NOMO-1 treated with DMSO at 0.1 percent for 48 hours (cell line): ENCODE results near the gene TMOD2.

ENCODE experiments used
- DNase-seq: peaks from one replicate; lab custom pipeline; 2025; ENCODE audit not compliant: unreplicated experiment; lab: John Stamatoyannopoulos, UW

The TMOD2 gene

DNA sequence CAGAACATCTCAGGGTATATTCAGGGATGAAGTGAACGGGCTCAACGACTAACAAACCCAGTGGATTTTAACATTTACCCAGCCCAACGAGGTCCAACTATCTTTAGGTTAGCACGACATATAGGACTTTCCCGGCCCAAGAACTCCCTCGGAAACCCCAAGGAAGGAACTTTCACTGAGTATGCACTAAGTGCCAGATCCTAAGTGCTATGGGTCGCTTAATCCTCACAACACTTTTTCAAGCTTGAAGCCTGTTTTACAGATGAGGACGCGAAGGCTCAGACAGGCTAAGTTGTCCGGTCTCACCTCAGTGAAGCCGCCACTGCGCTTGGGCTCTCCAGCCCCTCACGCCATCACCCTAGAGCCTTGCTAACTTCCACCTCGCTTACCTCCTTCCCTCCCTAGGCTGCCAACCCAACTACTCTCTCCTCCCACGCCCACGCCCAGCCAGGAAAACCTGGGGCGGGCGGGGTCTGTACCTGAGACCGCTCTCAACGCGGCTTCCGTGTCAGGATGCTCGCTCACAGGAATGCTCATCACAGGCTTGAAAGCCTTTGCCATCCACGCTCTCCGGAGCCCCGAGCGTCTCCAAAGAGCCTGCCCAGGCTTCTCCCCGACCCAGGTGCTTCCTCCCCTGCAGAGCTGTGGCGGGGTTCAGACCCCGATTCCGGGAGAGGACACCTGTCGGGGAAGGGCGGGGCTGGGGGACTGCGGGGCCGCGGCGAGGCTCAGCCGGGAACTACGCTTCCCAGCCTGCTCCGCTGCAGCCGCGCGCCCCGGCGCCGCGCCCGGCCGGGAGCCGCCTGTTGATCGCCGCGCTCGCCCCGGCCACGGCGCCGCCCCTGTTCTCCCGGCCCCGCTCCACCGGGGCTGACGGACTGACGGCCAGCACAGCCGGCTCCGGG, at the start of gene TMOD2:
Gene TMOD2, plus strand, starts transcription at position 806 of the 905 bp plus-strand sequence. CDS start 14,845 bp downstream, outside the sequence.
- no peak for DNase-seq

DNA sequence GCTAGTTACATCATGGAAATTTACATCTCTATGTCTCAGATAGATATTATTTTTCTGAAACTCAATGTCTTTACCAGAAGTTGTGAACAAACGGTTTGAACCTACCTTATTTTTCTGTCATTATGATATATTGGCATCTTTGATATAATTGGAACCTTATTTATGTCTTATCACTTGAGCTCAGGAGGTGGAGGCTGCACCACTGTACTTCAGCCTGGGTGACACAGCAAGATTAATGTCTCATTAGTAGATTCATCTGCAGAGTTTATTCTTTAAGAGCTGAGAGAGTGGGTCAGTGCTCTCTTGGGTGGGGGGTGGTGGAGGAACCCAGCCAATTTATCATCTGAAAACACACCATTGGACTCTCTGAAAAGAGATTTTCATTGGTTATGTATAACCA, 48.7 kb upstream of the TMOD2 start:
- no peak for DNase-seq

DNA sequence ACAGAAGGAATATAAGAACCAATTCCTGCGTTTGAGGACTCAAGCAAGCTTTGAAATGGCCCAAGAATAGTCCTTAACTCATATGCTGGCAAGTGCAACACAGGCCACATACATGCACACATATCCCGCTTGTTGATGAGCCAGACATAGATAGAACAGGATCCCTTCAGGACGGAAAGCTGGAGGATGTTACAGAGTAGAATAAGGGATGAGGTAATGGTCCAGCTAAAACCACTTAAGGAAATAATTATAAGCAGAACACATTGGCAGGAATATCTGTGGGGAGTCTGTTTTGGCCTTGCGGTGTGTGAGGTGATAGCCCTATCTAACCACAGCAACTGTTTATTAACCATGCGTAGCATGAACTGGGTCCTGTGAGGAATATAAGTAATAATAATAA, 45.1 kb upstream of the TMOD2 start:
- DNase-seq, result no peak

DNA sequence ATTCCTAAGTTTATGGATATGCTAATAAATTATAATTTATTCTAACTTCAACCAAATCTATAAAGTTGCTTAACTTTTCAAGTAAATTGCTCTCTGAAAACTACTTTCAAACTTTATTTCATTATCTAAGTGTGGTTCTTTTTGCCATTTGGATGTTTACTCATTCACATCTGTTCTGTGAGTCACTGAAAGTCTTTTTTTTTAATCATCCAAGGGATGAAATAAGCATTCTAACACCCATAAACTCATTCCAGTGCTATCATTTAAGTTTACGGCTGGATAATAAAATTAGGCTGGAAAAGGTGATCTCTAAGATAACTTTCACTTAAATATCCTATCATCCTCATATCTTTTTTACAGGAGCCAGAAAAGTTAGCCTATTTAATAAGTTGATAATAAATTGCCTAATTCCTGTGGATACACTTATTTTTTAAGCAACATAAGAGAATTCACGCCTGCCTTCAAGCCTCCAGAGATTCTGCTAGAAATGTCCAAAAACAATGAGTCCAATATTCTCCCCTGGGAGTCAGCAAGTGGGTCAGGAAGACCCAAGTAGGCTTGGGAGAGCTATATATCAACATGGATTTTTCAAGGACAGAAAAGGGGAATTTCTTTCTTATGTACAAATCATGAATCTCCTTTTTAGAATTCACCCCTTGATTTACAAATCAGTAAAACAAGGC, 44.3 kb upstream of the TMOD2 start:
- no peak for DNase-seq

DNA sequence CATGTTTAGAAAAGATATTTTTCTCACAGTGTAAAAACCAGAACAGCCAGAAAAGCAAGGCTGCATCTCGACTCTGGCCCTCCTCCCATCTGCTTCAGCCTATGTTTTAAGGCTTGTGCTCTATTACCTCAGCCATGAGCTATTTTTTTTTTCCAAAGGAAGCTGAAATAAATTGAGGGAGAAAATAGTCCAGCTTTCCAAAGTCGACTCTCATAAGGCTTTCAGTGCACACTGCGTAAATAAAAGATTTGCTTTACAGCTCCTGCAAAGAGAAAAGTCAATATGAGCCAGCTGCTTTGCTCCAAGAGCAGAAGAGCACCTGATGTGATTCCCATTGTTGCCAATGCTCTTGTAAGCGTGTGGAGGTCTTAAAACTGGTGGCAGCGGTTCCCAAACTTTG, 43.4 kb upstream of the TMOD2 start:
- DNase-seq, result no peak

DNA sequence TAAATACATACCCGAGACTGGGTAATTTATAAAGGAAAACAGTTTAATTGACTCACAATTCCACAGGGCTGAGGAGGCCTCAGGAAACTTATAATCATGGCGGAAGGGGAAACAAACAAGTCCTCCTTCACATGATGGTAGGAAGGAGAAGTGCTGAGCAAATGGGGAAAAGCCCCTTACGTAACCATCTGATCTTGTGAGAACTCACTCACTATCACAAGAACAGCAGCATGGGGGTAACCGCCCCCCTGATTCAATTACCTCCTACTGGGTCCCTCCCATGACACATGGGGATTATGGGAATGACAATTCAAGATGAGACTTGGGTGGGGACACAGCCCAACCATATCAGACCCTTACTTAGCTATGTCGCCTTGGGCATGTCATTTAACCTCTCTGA, 42.4 kb upstream of the TMOD2 start:
- no peak for DNase-seq

DNA sequence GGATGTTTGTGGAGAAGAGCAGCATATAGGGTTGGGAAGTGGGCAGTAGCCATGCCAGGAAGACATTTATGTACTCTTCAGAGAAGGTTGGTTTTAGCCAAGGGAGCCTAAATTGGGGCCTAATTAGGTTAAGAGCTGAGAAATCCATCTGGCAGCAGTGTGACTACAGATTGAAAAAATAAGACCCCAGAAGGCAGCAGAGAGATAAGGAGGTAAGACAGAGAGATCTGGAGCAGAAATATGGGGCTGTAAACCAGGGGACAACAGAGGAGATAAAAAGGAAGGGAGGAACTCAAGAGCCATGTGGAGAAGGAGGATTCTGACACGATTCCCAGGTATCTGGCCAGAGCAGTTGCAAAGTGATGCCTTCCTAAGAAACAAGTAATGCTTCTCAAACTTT, 37.2 kb upstream of the TMOD2 start:
- no peak for DNase-seq

DNA sequence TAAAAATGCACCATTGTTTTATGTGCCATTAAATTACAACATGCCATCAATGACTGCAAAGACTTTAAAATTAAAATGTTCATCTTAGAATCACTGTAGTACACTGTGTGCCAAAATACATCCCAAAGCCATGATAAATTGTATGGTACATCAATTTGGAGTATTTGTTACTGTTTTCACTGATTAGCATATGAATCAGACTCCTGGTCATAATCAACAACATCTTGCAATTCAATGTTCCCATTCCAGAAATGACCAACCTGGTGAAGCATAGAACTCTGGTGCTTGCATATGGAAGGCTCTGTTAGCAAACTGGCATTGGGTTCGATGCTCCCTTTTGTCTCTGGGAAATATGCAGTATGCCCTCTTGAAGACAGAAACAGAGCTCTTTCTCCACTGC, 36.5 kb upstream of the TMOD2 start:
- no peak for DNase-seq

DNA sequence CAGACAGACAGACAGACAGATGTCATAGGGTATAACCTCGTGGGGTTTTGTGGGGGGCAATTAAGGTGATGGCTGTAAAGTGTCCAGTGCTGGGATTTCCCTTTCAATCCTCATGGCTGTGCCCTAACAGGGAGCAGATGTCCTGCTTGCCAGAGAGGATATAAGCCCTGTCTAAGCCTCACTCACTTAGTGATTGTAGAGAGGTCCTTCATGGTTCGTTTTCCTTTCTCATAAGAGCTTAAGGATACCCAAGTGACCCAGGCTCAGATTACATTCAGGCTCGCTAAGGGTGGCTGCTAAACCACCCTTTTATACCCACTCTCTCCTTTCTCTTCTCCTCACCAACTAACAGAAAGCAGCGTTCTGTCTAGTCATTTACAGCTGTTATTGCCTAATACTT, 33.2 kb upstream of the TMOD2 start:
- DNase-seq, result no peak

DNA sequence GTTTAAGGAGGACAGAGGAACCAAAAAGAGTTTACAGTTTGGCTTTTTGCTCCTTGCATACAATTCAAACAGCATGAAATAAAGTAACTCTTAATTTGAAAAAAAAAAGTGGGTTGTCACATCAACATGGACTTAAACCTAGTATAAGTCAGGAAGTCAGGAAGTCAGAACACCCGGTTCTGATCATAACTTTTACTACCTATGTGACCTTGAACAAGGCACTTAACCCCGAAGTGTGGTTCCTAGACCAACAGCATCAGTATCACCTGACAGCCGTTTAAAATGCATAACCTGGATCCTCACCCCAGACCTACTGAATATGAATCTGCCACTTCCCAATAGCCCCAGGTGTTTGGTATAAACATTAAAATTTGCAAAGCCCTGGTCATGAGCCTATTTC, 32.7 kb upstream of the TMOD2 start:
- no peak for DNase-seq

DNA sequence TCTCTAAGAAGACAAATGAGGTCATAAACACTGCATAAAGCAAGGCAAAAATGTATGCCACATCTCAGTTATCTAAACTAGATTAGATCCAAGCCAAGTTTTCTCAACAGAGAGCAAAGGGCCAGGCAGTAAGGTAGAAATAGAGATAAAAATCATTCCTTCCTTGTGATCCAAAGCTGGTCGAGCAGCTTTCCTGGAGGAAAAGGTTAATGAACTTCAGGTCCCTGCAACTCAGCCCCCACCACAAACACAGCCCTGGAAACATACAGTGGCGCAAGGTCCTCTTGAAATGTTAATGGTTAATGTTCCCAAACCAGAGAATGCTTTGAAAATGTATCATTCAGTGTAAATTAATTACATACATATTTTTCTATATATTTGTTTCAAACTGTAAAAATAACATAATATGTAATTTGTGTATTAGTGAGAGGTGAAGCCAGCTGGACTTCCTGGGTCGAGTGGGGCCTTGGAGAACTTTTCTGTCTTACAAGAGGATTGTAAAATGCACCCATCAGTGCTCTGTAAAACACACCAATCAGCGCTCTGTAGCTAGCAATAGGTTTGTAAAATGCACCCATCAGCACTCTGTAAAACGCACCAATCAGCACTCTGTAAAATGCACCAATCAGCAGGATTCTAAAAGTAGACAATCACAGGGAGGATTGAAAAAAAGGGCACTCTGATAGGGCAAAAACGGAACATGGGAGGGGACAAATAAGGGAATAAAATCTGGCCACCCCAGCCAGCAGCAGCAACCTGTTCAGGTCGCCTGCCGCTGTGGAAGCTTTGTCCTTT, 31.0 kb upstream of the TMOD2 start:
- DNase-seq, result no peak

DNA sequence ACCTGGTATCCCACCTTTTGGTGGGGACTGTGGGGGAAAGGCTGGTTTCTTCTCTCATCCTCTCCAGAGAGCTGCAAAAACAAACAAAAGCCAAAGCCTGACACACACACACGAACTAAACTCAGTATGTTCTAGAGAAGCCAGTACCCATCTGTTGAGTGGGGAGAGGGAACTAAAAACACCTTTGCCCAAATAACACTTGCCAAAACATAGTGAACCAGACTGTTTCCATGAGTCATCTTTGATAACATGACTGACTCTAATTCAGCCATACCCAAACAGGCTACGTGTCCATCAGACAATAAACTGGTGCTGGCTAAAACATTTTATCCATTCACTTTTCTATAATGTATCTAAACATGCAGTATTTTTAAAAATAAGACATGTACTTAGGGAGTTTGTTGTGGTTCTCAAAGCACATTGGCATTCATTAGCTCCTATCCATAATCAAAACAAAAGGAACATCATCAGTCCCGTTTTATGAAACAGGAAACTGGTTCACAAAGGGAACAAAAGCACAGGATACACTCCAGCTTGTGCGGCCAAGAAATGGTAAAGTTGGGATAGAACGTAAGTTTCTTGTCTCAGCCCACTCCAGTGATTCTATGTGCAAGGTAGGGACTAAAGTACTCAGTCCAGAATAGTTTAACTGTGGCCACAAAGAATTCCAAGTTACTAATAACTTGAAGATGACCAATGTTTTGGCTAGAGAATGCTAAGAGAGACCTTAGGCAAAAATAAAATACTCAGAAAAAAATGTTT, 30.0 kb upstream of the TMOD2 start:
- DNase-seq, result no peak

DNA sequence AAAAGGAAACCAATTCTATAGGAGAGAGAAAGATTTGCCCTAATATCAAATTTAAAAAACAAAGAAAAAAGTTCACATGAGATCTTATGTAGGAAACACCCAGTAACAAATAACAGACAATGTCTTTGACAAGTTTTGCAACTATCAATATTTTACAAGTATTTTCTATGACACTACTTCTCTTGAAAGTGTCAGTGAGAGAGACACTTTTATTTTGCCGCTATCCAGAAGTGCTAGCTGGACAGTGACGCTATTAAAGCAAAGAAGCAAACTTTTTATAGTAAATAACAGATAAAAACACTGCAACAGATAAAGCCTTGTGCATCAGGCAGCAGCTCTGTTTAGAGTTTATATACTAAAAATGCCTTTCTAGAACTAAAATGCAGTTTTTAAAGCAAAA, 27.2 kb upstream of the TMOD2 start:
- no peak for DNase-seq

DNA sequence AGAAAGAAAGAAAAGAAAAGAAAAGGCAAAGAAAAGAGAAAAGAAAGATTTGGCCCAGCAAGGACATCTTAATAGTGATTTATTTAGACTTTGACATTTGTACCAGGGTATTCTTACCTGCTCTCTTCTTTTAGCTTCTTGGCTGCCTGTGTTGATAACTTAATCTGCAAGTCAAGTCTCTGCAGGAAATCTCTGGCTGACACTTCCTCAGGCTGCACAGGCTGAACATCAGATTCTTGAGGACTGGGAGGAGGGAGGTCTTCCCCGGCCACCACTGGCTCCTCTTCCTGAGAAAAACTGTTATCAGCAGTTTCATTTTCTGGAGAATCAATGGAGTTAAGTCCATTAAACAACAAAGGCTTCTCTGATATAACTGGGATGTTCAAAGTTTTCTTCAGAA, 26.7 kb upstream of the TMOD2 start:
- DNase-seq, result no peak

DNA sequence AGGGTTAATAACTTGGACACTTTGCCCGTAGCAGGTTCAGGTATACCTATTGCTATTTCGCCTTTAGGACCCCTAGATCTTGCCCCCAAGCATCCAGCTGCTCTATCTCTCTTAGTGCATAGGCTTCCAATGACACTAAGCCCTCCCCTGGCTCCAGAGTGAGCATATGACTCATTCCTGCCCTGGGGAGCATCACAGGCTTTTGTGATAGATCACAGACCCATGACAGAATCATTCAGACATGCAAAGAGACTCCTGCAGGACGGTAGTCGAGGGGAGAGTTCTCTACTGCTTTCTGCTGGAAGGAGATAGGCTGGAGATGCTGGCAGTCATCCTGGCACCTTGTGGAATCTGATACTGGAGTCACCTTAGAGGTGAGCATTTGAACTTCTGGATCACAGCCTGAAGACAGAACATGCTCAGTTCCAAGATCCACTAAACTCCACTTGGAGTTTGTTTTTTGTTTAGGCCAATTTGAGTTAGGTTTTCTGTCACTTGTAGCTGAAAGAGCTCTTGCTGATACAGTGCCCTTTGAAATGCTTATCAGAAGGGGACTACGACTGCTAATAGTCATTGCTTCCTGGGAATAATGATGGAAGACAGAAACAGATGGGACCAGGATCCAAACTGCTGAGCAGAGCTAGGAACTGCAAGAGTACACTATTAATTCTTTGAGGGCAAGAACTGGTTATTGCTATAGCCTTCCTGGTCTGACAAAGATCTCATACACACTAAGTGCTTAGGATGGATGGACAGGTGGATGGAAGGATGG, 24.9 kb upstream of the TMOD2 start:
- no peak for DNase-seq

DNA sequence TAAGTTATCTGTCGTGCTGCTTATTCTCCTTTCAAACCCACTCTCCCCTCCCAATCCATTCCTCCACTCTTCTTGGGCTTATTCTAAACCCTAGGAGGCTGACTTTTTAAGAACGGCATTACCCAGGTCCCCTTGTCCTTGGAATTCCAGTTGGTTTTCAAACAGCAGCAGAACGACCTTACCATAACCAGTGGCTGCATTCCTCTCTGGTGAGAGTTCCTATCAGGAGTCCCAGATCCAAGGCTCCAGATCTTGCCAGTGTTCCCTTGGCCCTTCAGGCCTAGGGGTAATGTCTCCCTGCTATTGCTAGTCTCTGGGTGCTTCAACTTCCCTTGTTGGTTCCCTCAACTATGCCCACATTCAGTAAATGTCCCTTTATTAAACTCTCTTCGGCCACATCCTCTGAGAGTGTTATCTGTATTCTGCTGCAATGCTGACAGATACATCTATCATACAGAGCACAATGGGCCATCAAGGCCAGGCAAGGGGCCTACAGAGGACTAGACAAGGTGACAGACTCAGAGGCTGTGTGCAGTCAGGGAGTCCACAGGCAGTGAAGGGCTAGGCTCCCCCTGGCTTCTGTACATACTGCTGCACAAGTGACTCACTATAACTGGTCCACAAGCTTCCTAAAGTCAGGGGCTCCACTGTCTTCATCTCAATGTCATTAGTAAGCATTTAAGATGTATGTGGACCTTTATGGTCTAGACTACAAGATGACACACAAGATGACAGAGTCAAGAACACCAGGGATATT, 24.1 kb upstream of the TMOD2 start:
- no peak for DNase-seq

DNA sequence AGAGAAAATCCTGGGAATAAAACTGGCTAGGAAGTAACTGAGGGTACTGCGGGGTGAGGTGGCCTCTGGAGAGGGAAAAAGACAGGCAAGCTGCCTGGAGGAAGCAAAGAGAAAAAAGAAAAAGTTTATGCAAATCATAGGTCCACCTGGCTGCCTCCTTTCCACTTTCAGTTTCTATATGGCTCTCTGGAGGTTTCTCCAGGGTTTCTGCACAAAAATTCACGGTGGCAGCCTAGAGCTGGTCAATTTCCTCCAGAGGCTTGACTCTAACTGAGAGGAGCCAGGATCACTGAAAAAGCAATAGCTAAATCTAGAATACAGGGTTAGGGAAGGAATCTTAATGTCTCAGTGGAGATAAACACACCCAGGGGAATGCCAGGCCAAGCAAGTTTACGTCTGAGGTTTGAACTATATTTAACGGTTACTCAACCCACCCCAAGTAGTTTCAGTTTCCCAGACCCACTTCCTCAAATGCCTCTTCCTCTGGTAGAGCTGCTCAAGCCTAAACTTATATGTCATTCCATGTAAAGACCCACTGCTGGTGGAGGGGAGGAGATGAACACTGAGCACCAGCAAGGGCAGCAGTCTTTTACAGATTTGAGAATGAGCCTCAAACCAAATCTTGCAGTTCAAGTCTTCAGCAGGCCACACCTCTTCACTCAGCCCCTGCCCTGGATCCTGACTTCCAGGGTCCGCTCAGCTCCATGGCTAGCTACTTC, 19.7 kb upstream of the TMOD2 start:
- peak; percentile 96 for DNase-seq

DNA sequence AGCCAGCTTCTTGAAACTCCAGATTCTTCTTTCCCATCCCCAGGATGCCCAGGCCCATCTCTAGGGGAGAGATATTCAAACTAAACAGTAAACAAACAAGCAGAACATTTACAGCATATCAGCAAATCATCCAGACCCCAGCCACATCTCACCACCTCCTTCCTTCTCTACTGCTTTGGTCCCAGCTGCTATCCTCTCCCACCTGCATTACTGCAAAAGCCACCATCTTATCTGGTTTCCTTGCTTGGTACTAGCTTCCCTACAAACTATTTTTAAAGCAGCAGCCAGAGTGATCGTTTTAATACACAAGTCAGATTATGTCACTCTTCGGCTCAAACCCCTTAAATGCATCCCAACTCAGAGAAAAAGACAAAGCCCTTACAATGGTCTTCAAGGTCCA, 18.8 kb upstream of the TMOD2 start:
- DNase-seq, result no peak
